Measurements from ENCODE around the gene HRAS. TPM values are rescaled to one million over a fixed set of nuclear protein-coding genes. Genes with fewer than 3 reads are reported as not detected.
A peak's percentile ranks its signal among the peaks of the same experiment; 100 is the strongest.

The HRAS gene
- total RNA-seq, 4 donors from 2014 or later, result 56.7 to 106 (median 85.2) TPM

GRCh38 chr11:563066-563811, 27.9 kb upstream of the HRAS start:
- Histone ChIP-seq H3K4me3 (no peak overlapping the region), H3K27ac (peak overlapping the region; percentile 40 to 88 (median 75)), H3K9me3 (no peaks in the 10 kb centered on the region), H3K4me1 (peaks cover 20 to 80% (median 26%) of the 10 kb centered on the region in 3 donors), H3K36me3 (peaks cover 0 to 22% (median 0%) of the 10 kb centered on the region in 3 donors), H3K27me3 (peaks cover 0 to 12% (median 0%) of the 10 kb centered on the region in 4 donors)
- intact Hi-C loops (cut with DNase I), result no loop called here
- 81 to 100% methylated on average over 3 to 5 of the region's 18 CpGs for WGBS, 2 donors
- no peak for DNase-seq
- TF ChIP-seq POLR2A (IDR thresholded peaks at IDR 0.05), result no peak
- TF ChIP-seq, protein P1, sequence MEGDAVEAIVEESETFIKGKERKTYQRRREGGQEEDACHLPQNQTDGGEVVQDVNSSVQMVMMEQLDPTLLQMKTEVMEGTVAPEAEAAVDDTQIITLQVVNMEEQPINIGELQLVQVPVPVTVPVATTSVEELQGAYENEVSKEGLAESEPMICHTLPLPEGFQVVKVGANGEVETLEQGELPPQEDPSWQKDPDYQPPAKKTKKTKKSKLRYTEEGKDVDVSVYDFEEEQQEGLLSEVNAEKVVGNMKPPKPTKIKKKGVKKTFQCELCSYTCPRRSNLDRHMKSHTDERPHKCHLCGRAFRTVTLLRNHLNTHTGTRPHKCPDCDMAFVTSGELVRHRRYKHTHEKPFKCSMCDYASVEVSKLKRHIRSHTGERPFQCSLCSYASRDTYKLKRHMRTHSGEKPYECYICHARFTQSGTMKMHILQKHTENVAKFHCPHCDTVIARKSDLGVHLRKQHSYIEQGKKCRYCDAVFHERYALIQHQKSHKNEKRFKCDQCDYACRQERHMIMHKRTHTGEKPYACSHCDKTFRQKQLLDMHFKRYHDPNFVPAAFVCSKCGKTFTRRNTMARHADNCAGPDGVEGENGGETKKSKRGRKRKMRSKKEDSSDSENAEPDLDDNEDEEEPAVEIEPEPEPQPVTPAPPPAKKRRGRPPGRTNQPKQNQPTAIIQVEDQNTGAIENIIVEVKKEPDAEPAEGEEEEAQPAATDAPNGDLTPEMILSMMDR (IDR thresholded peaks at IDR 0.05), result no peak

DNA sequence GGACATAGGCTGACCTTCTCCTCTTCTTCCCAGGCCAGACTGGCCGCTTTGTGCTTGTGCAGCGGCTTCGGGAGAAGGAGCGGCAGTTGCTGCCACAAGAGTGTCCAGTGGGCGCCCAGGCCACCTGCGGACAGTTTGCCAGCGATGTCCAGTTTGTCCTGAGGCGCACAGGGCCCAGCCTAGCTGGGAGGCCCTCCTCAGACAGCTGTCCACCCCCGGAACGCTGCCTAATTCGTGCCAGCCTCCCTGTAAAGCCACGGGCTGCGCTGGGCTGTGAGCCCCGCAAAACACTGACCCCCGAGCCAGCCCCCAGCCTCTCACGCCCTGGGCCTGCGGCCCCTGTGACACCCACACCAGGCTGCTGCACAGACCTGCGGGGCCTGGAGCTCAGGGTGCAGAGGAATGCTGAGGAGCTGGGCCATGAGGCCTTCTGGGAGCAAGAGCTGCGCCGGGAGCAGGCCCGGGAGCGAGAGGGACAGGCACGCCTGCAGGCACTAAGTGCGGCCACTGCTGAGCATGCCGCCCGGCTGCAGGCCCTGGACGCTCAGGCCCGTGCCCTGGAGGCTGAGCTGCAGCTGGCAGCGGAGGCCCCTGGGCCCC, 26.8 kb upstream of the HRAS start:
- intact Hi-C loops (cut with DNase I), result no loop called here
- TF ChIP-seq POLR2A (IDR thresholded peaks at IDR 0.05), result no peak
- TF ChIP-seq, protein P1 (IDR thresholded peaks at IDR 0.05), result no peak
- 98% methylated on average over 8 of the region's 29 CpGs; no CpG with 5 or more reads in 1 of the 2 donors for WGBS, 2 donors
- peak overlapping the region; percentile 70 to 98 (median 92) for H3K27ac ChIP-seq
- H3K9me3 ChIP-seq, result no peaks in the 10 kb centered on the region
- H3K4me1 ChIP-seq, result peaks cover 16 to 70% (median 26%) of the 10 kb centered on the region in 3 donors
- H3K36me3 ChIP-seq, result peaks cover 0 to 22% (median 0%) of the 10 kb centered on the region in 3 donors
- peaks cover 0 to 23% (median 0%) of the 10 kb centered on the region in 4 donors for H3K27me3 ChIP-seq
- no peak for DNase-seq
- H3K4me3 ChIP-seq, result peak overlapping the region; percentile 76 to 96 (median 92)

- intact Hi-C loops (cut with DNase I), result no loop called here
- Histone ChIP-seq H3K27ac (peak overlapping the region; percentile 70 to 98 (median 92)), H3K4me3 (peak overlapping the region; percentile 76 to 96 (median 92)), H3K4me1 (peaks cover 16 to 64% (median 26%) of the 10 kb centered on the region in 3 donors), H3K36me3 (peaks cover 0 to 22% (median 0%) of the 10 kb centered on the region in 3 donors), H3K27me3 (peaks cover 0 to 31% (median 0%) of the 10 kb centered on the region in 4 donors), H3K9me3 (no peaks in the 10 kb centered on the region)
- 14 to 48% methylated on average over 6 to 12 of the region's 67 CpGs for WGBS, 2 donors
- no peak for TF ChIP-seq POLR2A (IDR thresholded peaks at IDR 0.05)
- TF ChIP-seq, protein P1 (IDR thresholded peaks at IDR 0.05), result no peak
- DNase-seq, result no peak
Observed at GRCh38 chr11:561148-562003, 26.0 kb upstream of the HRAS start.

DNA sequence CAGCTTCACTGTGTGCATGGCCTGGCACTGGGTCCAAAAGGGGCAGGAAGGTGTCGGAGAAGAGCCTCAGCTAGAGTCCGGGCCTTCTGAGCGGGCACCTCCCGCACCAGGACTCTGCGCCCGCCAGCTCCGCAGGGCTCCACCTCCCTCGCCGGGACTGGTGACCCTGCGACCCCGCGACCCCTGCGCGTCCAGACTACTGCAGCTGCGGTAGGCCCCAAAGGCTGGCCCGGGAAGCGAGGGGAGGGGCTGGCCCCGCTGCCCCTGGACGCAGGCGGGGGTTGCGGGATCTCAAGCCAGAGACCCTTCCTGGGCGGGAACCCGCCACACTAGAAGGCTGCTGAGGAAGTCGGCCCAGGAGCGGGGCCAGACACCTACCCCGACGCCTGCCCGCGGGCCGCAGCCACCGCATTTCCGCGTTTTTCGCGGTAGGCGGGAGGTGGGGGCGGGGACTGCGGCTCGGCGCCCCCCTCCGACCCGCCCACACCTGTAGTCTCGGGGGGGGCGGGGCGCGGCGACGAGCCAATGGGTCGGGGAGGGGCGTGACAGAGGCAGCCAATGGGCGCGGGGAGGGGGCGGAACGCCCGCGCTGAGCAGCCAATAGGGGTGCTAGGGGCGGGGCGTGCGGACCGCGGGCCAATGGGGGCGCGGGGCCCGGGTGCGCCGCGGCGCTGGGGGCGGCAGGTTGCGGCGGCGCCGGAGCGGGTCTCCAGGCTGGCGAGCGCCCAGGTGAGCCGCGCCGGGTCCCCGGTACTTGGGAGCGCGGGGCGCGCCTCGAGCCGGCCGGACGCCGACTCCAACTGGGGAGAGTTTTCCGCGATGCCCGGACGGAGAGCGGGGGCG, 25.1 kb upstream of the HRAS start, which contains the start of the genes LMNTD2 and RASSF7:
LMNTD2 (minus strand) TSS at position 434 of the 843 bp plus-strand sequence; CDS start at position 412, 22 bp downstream.
RASSF7 (plus strand) TSS at position 666 of the 843 bp plus-strand sequence. CDS start 799 bp downstream, outside the sequence.
- peaks cover 19 to 64% (median 34%) of the 10 kb centered on the region in 3 donors for H3K4me1 ChIP-seq
- H3K27ac ChIP-seq, result peak within 1 kb of the TSS; percentile 87 to 98 (median 94)
- peaks cover 0 to 40% (median 2%) of the 10 kb centered on the region in 4 donors for H3K27me3 ChIP-seq
- 16% methylated on average over 7 of the region's 95 CpGs; no CpG with 5 or more reads in 1 of the 2 donors for WGBS, 2 donors
- H3K4me3 ChIP-seq, result peak within 1 kb of the TSS; percentile 76 to 96 (median 92)
- intact Hi-C loops (cut with DNase I), result no loop called here
- no peaks in the 10 kb centered on the region for H3K9me3 ChIP-seq
- TF ChIP-seq, protein P1 (IDR thresholded peaks at IDR 0.05), result no peak
- TF ChIP-seq POLR2A (IDR thresholded peaks at IDR 0.05), result peak in 1 of 4 donors; percentile 64
- peak; percentile 79 for DNase-seq
- H3K36me3 ChIP-seq, result peaks cover 0 to 22% (median 0%) of the 10 kb centered on the region in 3 donors

Data from esophagus squamous epithelium (tissue), 5 donors.